ENCODE data around the gene LCP2. TPM values are rescaled to one million over a fixed set of nuclear protein-coding genes. Genes with fewer than 3 reads are reported as not detected.

LCP2 gene
- total RNA-seq, 1 experiment from 2014 or later, result 0.72 TPM

DNA sequence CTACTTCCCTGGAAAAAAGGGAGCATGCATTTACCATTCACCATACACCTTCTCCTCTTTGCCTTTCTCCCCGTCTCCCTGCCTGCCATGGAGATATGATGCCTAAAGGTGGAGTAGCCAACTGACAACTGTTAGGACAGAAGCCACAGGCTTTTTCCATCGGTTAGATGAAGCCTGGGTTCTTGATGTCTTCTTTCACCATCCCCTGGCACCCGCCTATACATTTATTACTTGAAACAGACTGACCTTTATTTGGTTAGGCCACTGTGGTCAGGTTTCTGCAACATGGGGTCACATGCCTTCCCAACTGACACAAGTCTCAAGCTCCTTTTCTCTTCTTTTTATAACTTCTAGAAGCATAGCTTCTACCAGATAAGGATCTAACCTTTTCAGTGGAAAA lies 7.1 kb downstream of the LCP2 start (continued):
- TF ChIP-seq AFF4 (CRISPR knock-in tag; IDR thresholded peaks at IDR 0.05; ENCODE audit: borderline replicate concordance) (no peak), ETV6 (CRISPR knock-in tag; IDR thresholded peaks at IDR 0.05) (no peak)
- TF ChIP-seq, protein P1, sequence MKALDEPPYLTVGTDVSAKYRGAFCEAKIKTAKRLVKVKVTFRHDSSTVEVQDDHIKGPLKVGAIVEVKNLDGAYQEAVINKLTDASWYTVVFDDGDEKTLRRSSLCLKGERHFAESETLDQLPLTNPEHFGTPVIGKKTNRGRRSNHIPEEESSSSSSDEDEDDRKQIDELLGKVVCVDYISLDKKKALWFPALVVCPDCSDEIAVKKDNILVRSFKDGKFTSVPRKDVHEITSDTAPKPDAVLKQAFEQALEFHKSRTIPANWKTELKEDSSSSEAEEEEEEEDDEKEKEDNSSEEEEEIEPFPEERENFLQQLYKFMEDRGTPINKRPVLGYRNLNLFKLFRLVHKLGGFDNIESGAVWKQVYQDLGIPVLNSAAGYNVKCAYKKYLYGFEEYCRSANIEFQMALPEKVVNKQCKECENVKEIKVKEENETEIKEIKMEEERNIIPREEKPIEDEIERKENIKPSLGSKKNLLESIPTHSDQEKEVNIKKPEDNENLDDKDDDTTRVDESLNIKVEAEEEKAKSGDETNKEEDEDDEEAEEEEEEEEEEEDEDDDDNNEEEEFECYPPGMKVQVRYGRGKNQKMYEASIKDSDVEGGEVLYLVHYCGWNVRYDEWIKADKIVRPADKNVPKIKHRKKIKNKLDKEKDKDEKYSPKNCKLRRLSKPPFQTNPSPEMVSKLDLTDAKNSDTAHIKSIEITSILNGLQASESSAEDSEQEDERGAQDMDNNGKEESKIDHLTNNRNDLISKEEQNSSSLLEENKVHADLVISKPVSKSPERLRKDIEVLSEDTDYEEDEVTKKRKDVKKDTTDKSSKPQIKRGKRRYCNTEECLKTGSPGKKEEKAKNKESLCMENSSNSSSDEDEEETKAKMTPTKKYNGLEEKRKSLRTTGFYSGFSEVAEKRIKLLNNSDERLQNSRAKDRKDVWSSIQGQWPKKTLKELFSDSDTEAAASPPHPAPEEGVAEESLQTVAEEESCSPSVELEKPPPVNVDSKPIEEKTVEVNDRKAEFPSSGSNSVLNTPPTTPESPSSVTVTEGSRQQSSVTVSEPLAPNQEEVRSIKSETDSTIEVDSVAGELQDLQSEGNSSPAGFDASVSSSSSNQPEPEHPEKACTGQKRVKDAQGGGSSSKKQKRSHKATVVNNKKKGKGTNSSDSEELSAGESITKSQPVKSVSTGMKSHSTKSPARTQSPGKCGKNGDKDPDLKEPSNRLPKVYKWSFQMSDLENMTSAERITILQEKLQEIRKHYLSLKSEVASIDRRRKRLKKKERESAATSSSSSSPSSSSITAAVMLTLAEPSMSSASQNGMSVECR (CRISPR knock-in tag; IDR thresholded peaks at IDR 0.05; ENCODE audit: borderline replicate concordance), result no peak

DNA sequence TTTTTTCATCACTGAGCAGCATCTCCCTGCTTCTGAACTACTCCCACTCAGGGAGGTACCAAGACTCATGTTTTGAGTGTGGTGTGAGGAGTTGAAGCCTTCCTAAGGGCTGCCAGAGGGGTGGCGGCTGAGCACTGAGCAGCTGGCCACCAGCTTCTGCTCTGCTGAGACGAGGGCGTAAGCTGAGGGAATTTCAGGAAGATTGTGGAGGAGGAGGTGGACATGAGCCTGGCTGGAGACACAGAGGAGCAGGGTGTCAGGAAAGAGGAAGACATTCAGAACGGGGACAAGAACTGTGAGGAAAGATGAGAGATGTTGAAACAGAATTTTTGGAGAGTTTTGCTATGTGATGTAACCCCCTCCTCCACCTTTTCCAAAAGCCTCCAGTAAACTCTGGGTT lies 7.8 kb downstream of the LCP2 start:
- H3K27ac Mint-ChIP-seq, result no peak overlapping the region
- no peak overlapping the region for H3K4me3 Mint-ChIP-seq
- H3K27me3 Mint-ChIP-seq (ENCODE audit: low read depth), result peaks cover 16% of the 10 kb centered on the region

More for the DNA sequence above, 7.8 kb downstream of the LCP2 start:
- ATAC-seq (no peak), DNase-seq (ENCODE audit: low spot score) (no peak)
- POLR2A ChIA-PET, result no interaction called here
- CTCF ChIA-PET, result no interaction called here
- peaks cover 34% of the 10 kb centered on the region for H3K4me1 Mint-ChIP-seq
- TF ChIP-seq HMGA2 (CRISPR knock-in tag; IDR thresholded peaks at IDR 0.05) (no peak), PRDM15 (CRISPR knock-in tag; IDR thresholded peaks at IDR 0.05) (no peak), ZNF512 (CRISPR knock-in tag; IDR thresholded peaks at IDR 0.05; ENCODE audit: borderline replicate concordance) (no peak), NR3C1 (CRISPR knock-in tag; conservative IDR thresholded peaks at IDR 0.05; ENCODE audit: low read depth) (no peak), ZNF671 (CRISPR knock-in tag; IDR thresholded peaks at IDR 0.05) (no peak), NFE2L1 (CRISPR knock-in tag; IDR thresholded peaks at IDR 0.05) (no peak), ZNF263 (CRISPR knock-in tag; IDR thresholded peaks at IDR 0.05; ENCODE audit: low read depth) (no peak), CTCF (IDR thresholded peaks at IDR 0.05) (no peak)
- TF ChIP-seq, protein P2, sequence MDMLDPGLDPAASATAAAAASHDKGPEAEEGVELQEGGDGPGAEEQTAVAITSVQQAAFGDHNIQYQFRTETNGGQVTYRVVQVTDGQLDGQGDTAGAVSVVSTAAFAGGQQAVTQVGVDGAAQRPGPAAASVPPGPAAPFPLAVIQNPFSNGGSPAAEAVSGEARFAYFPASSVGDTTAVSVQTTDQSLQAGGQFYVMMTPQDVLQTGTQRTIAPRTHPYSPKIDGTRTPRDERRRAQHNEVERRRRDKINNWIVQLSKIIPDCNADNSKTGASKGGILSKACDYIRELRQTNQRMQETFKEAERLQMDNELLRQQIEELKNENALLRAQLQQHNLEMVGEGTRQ (CRISPR knock-in tag; IDR thresholded peaks at IDR 0.05), result no peak
- TF ChIP-seq, protein P3, sequence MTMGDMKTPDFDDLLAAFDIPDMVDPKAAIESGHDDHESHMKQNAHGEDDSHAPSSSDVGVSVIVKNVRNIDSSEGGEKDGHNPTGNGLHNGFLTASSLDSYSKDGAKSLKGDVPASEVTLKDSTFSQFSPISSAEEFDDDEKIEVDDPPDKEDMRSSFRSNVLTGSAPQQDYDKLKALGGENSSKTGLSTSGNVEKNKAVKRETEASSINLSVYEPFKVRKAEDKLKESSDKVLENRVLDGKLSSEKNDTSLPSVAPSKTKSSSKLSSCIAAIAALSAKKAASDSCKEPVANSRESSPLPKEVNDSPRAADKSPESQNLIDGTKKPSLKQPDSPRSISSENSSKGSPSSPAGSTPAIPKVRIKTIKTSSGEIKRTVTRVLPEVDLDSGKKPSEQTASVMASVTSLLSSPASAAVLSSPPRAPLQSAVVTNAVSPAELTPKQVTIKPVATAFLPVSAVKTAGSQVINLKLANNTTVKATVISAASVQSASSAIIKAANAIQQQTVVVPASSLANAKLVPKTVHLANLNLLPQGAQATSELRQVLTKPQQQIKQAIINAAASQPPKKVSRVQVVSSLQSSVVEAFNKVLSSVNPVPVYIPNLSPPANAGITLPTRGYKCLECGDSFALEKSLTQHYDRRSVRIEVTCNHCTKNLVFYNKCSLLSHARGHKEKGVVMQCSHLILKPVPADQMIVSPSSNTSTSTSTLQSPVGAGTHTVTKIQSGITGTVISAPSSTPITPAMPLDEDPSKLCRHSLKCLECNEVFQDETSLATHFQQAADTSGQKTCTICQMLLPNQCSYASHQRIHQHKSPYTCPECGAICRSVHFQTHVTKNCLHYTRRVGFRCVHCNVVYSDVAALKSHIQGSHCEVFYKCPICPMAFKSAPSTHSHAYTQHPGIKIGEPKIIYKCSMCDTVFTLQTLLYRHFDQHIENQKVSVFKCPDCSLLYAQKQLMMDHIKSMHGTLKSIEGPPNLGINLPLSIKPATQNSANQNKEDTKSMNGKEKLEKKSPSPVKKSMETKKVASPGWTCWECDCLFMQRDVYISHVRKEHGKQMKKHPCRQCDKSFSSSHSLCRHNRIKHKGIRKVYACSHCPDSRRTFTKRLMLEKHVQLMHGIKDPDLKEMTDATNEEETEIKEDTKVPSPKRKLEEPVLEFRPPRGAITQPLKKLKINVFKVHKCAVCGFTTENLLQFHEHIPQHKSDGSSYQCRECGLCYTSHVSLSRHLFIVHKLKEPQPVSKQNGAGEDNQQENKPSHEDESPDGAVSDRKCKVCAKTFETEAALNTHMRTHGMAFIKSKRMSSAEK (CRISPR knock-in tag; IDR thresholded peaks at IDR 0.05; ENCODE audit: borderline replicate concordance), result no peak
- peaks cover 26% of the 10 kb centered on the region for H3K36me3 Mint-ChIP-seq
- H3K9me3 Mint-ChIP-seq, result peaks cover 38% of the 10 kb centered on the region

All from WTC11 (cell line).